Colonic mucosa (tissue), 4 donors: ENCODE results near the gene NUDT14. TPM values are rescaled to one million over a fixed set of nuclear protein-coding genes. Genes with fewer than 3 reads are reported as not detected.

Source experiments
- DNase-seq: peaks from one replicate; pipeline ENCODE4 v3.0.0-alpha.2; 2020
- H3K27ac ChIP-seq: fragments of 200-600 bp; one replicate; pipeline ENCODE4 v1.8.0; 2021
- H3K27me3 ChIP-seq: fragments of 200-600 bp; one replicate; pipeline ENCODE4 v1.8.0; 2021
- H3K36me3 ChIP-seq: fragments of 200-600 bp; one replicate; pipeline ENCODE4 v1.8.0; 2021
- H3K4me1 ChIP-seq: fragments of 200-600 bp; one replicate; pipeline ENCODE4 v1.8.0; 2021; ENCODE audit warnings: mild to moderate bottlenecking
- H3K4me3 ChIP-seq: fragments of 200-600 bp; one replicate; pipeline ENCODE4 v1.8.0; 2021
- H3K9ac ChIP-seq, 2 donors: one replicate each; pipeline ENCODE4 v1.7.0; 2013; ENCODE audit warnings: control low read depth in 2 of 2, low read depth in 2 of 2, low read length in 2 of 2
- H3K9me3 ChIP-seq: fragments of 200-600 bp; one replicate; pipeline ENCODE4 v1.8.0; 2021
- intact Hi-C: fragments of 100-400 bp; cut with DNase I; formaldehyde crosslinking; loops from one replicate; pipeline ENCODE4 v1.14.1; 2022
- total RNA-seq, 2 donors: library from RNA; stranded (reverse); fragmentation: NEBNext Ultra II Directional in 1 of 2; extraction: Animal tissue kit (Norgen Biotek cat#: 25700) in 1 of 2; gene quantifications; one replicate each; pipeline ENCODE4 v1.2.1, GENCODE V29; 2021
- TF ChIP-seq, protein P1 (sequence below): fragments of 200-600 bp; IDR thresholded peaks from one replicate; pipeline ENCODE4 v1.8.0; 2022; ENCODE audit warnings: antibody characterized with exemption, mild to moderate bottlenecking
- donor health status: healthy.
- donor health status: DM: no; HTN: no; CAD: no.
- donor health status: DM: no; HTN: no; CAD: no.

The NUDT14 gene
- 10 to 100 TPM; 40.8 to 46.0 TPM for total RNA-seq

DNA sequence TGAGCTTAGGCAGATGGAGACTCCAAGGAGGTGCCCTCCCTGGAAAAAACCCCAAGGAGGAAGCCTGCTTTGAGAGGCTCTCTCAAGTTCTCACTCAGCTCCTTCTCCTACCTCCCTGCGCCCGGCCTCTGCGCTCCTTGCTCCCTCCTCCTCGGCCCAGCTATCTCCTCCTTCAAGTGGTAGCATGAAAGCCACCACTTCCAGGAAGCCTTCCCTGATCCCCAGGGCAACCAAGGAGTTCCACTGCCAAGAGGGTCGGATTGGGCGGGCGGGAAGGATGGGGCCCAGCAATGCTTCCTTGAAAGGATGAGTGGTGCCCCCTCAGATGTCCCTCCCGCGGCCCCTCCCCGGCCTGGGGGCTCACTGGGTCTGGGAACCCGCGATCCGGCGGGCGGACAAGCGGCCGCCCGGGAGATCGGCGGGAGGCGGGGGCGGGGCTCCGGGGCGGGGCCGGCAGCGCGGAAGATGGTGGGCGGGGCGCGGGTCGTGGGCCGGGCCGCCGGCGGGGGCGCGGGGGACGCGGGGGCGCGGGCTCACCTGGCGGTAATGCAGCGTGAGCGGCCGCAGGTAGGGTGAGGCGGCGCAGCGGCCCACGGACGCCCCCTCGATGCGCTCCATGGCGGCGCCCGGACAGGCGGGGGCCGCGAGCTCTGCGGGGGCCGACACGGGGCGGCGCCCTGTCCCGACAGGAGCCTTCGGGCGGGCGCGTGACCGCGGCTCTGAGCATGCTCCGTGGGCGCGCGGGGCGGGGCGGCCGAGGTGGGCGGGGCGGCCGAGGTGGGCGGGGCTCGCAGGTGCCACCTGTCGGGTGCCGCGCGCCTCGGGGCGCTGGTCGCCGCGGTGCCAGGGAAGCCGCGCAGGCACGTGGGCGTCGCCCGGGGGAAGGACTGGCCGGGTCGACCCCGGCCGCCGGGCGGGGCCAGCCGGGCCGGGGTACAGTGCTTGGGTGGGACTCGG lies at the start of gene NUDT14:
TSS of gene NUDT14 (minus strand) at position 721 of the 957 bp plus-strand sequence. CDS start at position 618, 103 bp downstream.
- intact Hi-C loops, result no loop called here
- H3K36me3 ChIP-seq, result no peaks in the 10 kb centered on the region
- H3K9me3 ChIP-seq, result no peaks in the 10 kb centered on the region
- H3K4me3 ChIP-seq, result peak within 1 kb of the TSS; percentile 40
- H3K9ac ChIP-seq, result peak within 1 kb of the TSS; percentile 16 to 50
- DNase-seq, result peak; percentile 90
- H3K4me1 ChIP-seq, result no peaks in the 10 kb centered on the region
- no peak within 1 kb of the TSS for H3K27ac ChIP-seq
- no peaks in the 10 kb centered on the region for H3K27me3 ChIP-seq
- TF ChIP-seq, protein P1, sequence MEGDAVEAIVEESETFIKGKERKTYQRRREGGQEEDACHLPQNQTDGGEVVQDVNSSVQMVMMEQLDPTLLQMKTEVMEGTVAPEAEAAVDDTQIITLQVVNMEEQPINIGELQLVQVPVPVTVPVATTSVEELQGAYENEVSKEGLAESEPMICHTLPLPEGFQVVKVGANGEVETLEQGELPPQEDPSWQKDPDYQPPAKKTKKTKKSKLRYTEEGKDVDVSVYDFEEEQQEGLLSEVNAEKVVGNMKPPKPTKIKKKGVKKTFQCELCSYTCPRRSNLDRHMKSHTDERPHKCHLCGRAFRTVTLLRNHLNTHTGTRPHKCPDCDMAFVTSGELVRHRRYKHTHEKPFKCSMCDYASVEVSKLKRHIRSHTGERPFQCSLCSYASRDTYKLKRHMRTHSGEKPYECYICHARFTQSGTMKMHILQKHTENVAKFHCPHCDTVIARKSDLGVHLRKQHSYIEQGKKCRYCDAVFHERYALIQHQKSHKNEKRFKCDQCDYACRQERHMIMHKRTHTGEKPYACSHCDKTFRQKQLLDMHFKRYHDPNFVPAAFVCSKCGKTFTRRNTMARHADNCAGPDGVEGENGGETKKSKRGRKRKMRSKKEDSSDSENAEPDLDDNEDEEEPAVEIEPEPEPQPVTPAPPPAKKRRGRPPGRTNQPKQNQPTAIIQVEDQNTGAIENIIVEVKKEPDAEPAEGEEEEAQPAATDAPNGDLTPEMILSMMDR, result no peak

DNA sequence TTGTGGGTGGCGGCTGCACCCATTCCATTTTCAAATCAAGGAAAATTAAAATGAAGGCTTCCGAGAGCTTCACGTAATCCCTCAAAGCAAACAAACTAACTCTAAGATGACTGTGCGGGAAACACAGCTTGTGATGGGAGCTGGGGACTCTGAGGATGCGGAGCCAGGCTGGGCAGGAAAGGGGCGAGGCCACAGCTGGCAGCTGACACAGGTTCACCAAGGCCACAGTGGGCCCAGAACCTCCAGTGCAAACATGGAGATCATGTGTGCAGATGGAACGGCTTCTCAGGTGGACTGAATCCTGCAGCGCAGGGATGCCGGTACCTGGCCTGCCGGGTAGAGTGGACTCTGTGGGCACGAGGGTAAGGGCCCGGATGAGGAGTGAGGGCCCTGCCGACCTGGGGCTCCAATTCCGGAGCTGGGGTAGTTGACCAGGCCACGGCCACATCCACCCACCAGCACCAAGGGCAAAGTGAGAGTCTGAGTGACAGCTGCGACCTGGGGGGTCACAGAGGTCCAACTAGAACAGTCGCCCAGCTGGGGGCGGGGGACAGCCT lies 48.1 kb upstream of the NUDT14 start:
- no peaks in the 10 kb centered on the region for H3K9me3 ChIP-seq
- no peak overlapping the region for H3K27ac ChIP-seq
- no peaks in the 10 kb centered on the region for H3K4me1 ChIP-seq
- no peaks in the 10 kb centered on the region for H3K36me3 ChIP-seq
- H3K4me3 ChIP-seq, result no peak overlapping the region
- no peaks in the 10 kb centered on the region for H3K27me3 ChIP-seq
- DNase-seq, result no peak
- H3K9ac ChIP-seq, result no peak overlapping the region
- TF ChIP-seq, protein P1, result no peak
- intact Hi-C loops, result no loop called here

DNA sequence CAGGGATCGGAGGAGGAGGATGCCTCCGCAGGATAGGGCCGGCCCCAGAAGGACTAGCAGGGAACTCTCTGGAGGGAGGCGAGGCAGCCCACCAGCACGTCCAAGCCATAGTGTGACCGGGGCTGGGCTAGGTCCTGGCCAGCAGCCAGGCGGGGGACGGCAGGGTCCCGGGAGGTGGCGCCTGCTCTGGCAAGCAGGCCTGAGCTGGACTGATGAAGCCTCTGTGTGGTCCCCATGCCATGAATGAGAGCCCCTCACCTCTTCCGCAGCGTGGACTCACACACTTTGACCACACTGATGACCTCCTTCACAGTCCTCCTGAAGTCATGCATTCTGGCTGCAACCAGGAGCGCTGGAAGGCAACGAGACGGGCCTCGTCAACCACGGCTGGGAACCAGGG lies 47.5 kb upstream of the NUDT14 start:
- Histone ChIP-seq H3K4me1 (no peaks in the 10 kb centered on the region), H3K27me3 (no peaks in the 10 kb centered on the region), H3K4me3 (no peak overlapping the region), H3K27ac (no peak overlapping the region), H3K9ac (no peak overlapping the region), H3K36me3 (no peaks in the 10 kb centered on the region), H3K9me3 (no peaks in the 10 kb centered on the region)
- TF ChIP-seq, protein P1, result no peak
- intact Hi-C loops, result no loop called here
- DNase-seq, result no peak

GRCh38 chr14:105227346-105227745 lies 46.2 kb upstream of the NUDT14 start:
- Histone ChIP-seq H3K27me3 (no peaks in the 10 kb centered on the region), H3K9ac (no peak overlapping the region), H3K36me3 (no peaks in the 10 kb centered on the region), H3K4me1 (no peaks in the 10 kb centered on the region), H3K9me3 (no peaks in the 10 kb centered on the region), H3K4me3 (no peak overlapping the region), H3K27ac (no peak overlapping the region)
- DNase-seq, result no peak
- TF ChIP-seq, protein P1, result no peak
- intact Hi-C loops, result no loop called here

GRCh38 chr14:105226198-105226597 lies 45.1 kb upstream of the NUDT14 start:
- DNase-seq, result no peak
- intact Hi-C loops, result no loop called here
- Histone ChIP-seq H3K36me3 (no peaks in the 10 kb centered on the region), H3K27ac (no peak overlapping the region), H3K4me1 (no peaks in the 10 kb centered on the region), H3K27me3 (no peaks in the 10 kb centered on the region), H3K4me3 (no peak overlapping the region), H3K9ac (no peak overlapping the region), H3K9me3 (no peaks in the 10 kb centered on the region)
- TF ChIP-seq, protein P1, result no peak
